HepG2 (cell line): ENCODE data around the gene FCER1G. TPM values are rescaled to one million over a fixed set of nuclear protein-coding genes. Genes with fewer than 3 reads are reported as not detected.
A peak's percentile ranks its signal among the peaks of the same experiment; 100 is the strongest.

Experiments
- ATRX ChIP-seq: sonication (generic); formaldehyde crosslinking; IDR thresholded peaks from 2 replicates; pipeline ENCODE4 v1.4.0; 2020; ENCODE audit warnings: missing genetic modification reagents, borderline replicate concordance
- BATF2 ChIP-seq: sonication (generic); formaldehyde crosslinking; IDR thresholded peaks from 2 replicates; pipeline ENCODE4 v1.8.0; 2022; ENCODE audit warnings: mild to moderate bottlenecking, missing genetic modification reagents, moderate library complexity
- ESRRA ChIP-seq: sonication (generic); formaldehyde crosslinking; IDR thresholded peaks from 2 replicates; pipeline ENCODE4 v1.5.1; 2020; ENCODE audit warnings: mild to moderate bottlenecking, low read depth, missing genetic modification reagents
- GATAD2A ChIP-seq: IDR thresholded peaks from 2 replicates; pipeline ENCODE4 v1.6.1; 2016
- HOXD1 ChIP-seq: sonication (generic); formaldehyde crosslinking; IDR thresholded peaks from 2 replicates; pipeline ENCODE4 v1.5.0; 2020; ENCODE audit warnings: missing genetic modification reagents
- JUN ChIP-seq: sonication (generic); formaldehyde crosslinking; IDR thresholded peaks from 2 replicates; pipeline ENCODE4 v1.4.0; 2020; ENCODE audit warnings: mild to moderate bottlenecking, missing genetic modification reagents
- MTF2 ChIP-seq: sonication (generic); formaldehyde crosslinking; IDR thresholded peaks from 2 replicates; pipeline ENCODE4 v1.5.0; 2020; ENCODE audit warnings: missing genetic modification reagents, borderline replicate concordance
- NAIF1 ChIP-seq: sonication (generic); formaldehyde crosslinking; IDR thresholded peaks from 2 replicates; pipeline ENCODE4 v1.5.0; 2020; ENCODE audit warnings: mild to moderate bottlenecking, missing genetic modification reagents, borderline replicate concordance
- PATZ1 ChIP-seq: sonication (generic); formaldehyde crosslinking; IDR thresholded peaks from 2 replicates; pipeline ENCODE4 v1.4.0; 2020; ENCODE audit warnings: missing genetic modification reagents
- SMAD9 ChIP-seq: sonication (generic); formaldehyde crosslinking; IDR thresholded peaks from 2 replicates; pipeline ENCODE4 v1.5.1; 2020; ENCODE audit warnings: mild to moderate bottlenecking, missing genetic modification reagents
- SSRP1 ChIP-seq: IDR thresholded peaks from 2 replicates; pipeline ENCODE4 v1.6.1; 2016; ENCODE audit warnings: control low read depth
- TBL1XR1 ChIP-seq: fragments of 150-350 bp; IDR thresholded peaks from 2 replicates; pipeline ENCODE4 v1.6.1; 2014; ENCODE audit warnings: borderline replicate concordance, low read length; ENCODE audit not compliant: partially characterized antibody
- YEATS4 ChIP-seq: sonication (generic); formaldehyde crosslinking; IDR thresholded peaks from 2 replicates; pipeline ENCODE4 v1.4.0; 2020; ENCODE audit warnings: missing genetic modification reagents, borderline replicate concordance
- ZBED4 ChIP-seq: sonication (generic); formaldehyde crosslinking; IDR thresholded peaks from 2 replicates; pipeline ENCODE4 v1.4.0; 2020; ENCODE audit warnings: missing genetic modification reagents, borderline replicate concordance
- ZGPAT ChIP-seq: IDR thresholded peaks from 2 replicates; pipeline ENCODE4 v1.6.1; 2016; ENCODE audit warnings: mild to moderate bottlenecking
- ZNF230 ChIP-seq: sonication (generic); formaldehyde crosslinking; IDR thresholded peaks from 2 replicates; pipeline ENCODE4 v1.4.0; 2020; ENCODE audit warnings: mild to moderate bottlenecking, missing genetic modification reagents
- ZNF576 ChIP-seq: sonication (generic); formaldehyde crosslinking; IDR thresholded peaks from 2 replicates; pipeline ENCODE4 v1.4.0; 2020; ENCODE audit warnings: mild to moderate bottlenecking, missing genetic modification reagents
- ZNF772 ChIP-seq: sonication (generic); formaldehyde crosslinking; IDR thresholded peaks from 2 replicates; pipeline ENCODE4 v1.5.0; 2020; ENCODE audit warnings: mild to moderate bottlenecking, missing genetic modification reagents
- ZNF781 ChIP-seq: sonication (generic); formaldehyde crosslinking; IDR thresholded peaks from 2 replicates; pipeline ENCODE4 v1.5.1; 2020; ENCODE audit warnings: borderline replicate concordance, mild to moderate bottlenecking, missing genetic modification reagents; ENCODE audit errors: not compliant biosample characterization
- polyA plus RNA-seq, 8 experiments: library from polyadenylated mRNA; depleted of rRNA in 3 of 8; stranded (reverse) in 7 of 8; unstranded in 1 of 8; fragments of >200 nt; fragmentation: Illumina TruSeq in 4 of 8; extraction: Trizol in 4 of 8; gene quantifications; 2 replicates each; pipeline versions ENCODE4 v1.2.1 to v1.2.3, GENCODE V29; 2011 to 2016; ENCODE audit warnings: low read depth in 4 of 8, missing spikeins in 1 of 8, mixed read lengths in 1 of 8; ENCODE audit not compliant: insufficient read depth in 1 of 8
- total RNA-seq, 5 experiments: library from RNA; depleted of rRNA; stranded (reverse); fragments of >200 nt; fragmentation: Illumina TruSeq; extraction: Trizol; gene quantifications; 2 replicates each; pipeline ENCODE4 v1.2.3, GENCODE V29; 2016; ENCODE audit warnings: low read depth in 1 of 5

The FCER1G gene
- total and polyA plus RNA-seq, 2 of the 13 experiments (the other 11 are each of a cell fraction or from before 2014, with no cell fraction given) = 1.3 to 6.4 TPM

- TF ChIP-seq ZBED4 = no peak
- TF ChIP-seq SMAD9 (CRISPR knock-in tag) = no peak
- peak; percentile 20; the same call in 1 of the 2 replicates for TF ChIP-seq PATZ1 (CRISPR knock-in tag)
- peak; percentile 55; the same call in 1 of the 2 replicates for TF ChIP-seq ZNF772 (CRISPR knock-in tag)
- no peak for TF ChIP-seq SSRP1 (CRISPR knock-in tag)
- TF ChIP-seq NAIF1 (CRISPR knock-in tag) = no peak
- TF ChIP-seq HOXD1 (CRISPR knock-in tag) = no peak
- TF ChIP-seq TBL1XR1 = no peak
- no peak for TF ChIP-seq MTF2 (CRISPR knock-in tag)
- TF ChIP-seq GATAD2A (CRISPR knock-in tag) = peak; percentile 58
- no peak for TF ChIP-seq ZNF576 (CRISPR knock-in tag)
- no peak for TF ChIP-seq JUN (CRISPR knock-in tag)
- TF ChIP-seq ZNF781 (CRISPR knock-in tag) = no peak
- TF ChIP-seq ATRX (CRISPR knock-in tag) = no peak
- no peak; the same call in 1 of the 2 replicates for TF ChIP-seq ZNF230
- TF ChIP-seq ESRRA (CRISPR knock-in tag) = 0 out of 2 replicates have a peak, but pooled peaks have one; percentile 26
- 0 out of 2 replicates have a peak, but pooled peaks have one; percentile 53 for TF ChIP-seq YEATS4
- peak; percentile 35 for TF ChIP-seq ZGPAT (CRISPR knock-in tag)
- TF ChIP-seq BATF2 = no peak
Measured at GRCh38 chr1:161225534-161226319, 10.6 kb downstream of the FCER1G start, which contains the start of gene TOMM40L (continued).
